HG02884 (cell line): ENCODE results near the gene ADGRL2.

Source experiments
- ATAC-seq: cut with Tn5 transposase; IDR thresholded peaks from one replicate; pipeline ENCODE4 v1.9.1; 2021; ENCODE audit warnings: mild to moderate bottlenecking, moderate library complexity; ENCODE audit not compliant: unreplicated experiment

ADGRL2 gene

DNA sequence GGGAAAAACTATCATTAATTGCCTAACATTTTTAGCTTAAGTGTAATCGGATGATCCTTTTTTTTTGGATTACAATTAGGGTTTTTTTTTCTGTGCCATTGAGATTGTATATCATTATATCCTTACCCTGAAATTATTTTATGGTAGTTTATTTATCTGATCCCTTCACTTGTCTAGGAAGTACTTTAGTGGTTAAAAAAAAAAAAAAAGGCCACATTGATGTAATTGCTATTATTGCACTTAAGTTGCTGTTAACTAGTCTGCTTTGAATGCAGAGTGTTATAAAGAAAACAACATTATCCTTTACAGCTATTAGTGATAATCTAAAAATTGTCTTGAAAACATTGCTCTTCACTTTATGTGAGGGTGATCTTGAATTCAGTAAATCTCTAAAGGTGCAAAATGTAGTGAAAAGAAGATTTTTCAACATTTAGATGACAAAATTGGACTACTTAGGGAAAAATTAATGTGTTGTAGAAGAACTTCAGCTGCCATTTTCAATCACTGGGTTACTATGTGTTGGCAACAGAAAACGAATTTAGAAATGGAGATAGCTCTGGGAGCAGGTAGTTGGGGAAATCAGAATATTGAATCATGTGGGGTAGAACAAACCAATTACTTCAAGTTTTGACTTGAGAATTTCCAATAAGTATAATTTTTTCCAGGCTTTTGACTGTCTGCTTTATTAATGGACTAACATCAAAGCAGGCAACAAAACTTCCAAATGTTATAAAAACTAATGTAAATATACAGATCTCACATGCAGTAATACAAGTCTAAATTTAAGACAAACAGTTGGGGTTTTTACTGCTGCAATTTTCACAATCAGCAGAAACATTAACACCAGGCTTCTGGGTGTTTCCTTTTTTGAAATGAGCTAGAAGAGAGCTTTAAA, 5.0 kb downstream of the ADGRL2 start:
- no peak for ATAC-seq

DNA sequence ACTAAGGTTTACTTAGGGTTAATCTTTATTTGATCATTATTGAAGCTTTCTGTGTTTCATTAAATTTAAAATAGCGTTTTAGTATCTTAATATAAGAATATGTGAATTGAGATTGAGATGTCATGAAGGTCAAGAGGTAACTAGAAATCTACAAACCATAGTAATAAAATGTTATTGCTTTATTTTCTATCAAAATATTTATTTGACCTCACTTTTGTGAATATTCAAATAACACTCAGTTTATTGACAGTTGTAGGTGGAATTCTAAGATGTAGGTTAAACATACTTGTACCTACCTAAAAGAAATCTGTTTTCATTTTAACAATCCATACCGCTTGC, 5.7 kb downstream of the ADGRL2 start:
- ATAC-seq: no peak

DNA sequence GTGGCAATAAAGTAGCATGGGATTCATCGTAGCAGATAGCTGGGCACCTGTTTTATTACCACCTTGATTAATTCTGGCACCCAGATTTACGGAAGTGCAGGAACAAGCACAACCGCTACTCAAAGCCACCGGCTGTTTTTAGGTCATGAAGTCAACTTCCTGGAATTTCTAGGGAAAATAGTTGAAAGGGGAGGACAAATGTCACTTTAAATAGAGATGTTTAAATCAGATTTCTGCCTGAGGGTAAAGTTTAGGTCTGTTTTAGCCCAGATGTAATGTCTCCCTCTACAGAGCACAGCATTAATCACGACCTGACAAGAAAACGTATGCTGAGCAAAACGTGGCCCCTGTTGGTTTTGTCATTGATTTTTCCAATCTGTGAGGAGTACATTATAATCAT, 8.0 kb downstream of the ADGRL2 start:
- no peak for ATAC-seq

DNA sequence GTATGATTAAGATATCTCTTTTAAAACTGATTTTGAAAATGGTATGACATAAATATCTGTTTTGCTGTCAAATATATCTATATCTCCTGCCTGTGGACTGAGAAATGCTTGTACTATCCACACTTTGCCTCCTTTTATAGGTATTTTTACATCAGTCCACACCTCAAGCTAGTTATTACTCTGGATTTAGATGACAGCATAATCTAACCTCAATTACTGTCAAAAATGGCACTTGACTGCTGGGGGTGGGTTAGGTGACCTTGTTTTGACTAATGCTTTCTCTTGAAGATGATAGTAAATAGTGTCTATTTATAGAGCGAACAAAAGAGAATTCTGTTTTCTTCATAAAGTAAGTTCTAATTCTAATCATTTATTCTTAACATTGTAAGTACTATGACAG, 9.1 kb downstream of the ADGRL2 start:
- no peak for ATAC-seq

DNA sequence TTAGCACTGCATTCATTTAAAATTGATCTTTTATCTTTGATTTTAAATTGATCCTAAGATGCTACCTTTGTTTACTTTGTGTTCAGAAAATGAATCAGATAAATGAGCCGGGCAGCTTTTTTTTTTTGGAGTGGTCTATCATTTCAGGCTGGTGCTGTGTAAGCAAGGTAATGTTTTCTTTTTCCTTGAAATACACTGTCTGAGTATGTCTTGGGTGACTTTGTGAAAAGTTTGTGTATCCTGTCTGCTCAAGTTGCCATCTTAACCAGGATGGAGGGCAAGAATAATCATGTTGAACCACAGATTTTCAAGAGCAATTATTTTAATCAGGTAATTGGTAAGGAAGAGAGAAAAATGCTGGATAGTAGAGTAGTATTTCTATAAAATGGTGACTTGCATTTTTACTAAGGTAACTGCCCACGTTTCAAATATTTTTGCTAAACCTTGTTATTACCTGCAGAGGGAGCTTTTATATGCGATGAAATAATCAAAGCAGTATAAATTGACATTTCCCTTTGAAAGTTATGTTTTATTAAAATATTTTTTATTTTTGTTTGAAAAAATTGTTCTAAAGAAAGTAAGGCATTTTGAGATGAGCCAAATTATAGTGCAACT, 11.1 kb downstream of the ADGRL2 start:
- no peak for ATAC-seq

DNA sequence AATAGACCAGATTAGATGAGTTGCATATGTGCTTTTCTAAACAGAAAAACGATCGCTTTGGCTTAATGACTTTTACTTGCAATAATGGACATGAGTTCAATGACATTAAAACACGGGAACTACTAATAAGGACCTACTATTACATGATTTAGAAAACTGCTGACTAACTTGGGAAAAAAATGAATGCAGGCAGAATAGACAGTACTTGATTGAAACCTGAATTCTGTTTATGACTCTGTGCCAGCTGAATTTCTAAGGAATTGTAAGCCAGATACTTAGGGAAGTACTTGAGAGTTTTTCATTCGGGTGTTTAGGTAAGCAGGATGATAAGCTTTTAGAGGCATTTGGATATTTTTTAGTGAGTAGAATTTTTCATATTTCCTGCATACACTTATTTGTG, 12.0 kb downstream of the ADGRL2 start:
- no peak for ATAC-seq

DNA sequence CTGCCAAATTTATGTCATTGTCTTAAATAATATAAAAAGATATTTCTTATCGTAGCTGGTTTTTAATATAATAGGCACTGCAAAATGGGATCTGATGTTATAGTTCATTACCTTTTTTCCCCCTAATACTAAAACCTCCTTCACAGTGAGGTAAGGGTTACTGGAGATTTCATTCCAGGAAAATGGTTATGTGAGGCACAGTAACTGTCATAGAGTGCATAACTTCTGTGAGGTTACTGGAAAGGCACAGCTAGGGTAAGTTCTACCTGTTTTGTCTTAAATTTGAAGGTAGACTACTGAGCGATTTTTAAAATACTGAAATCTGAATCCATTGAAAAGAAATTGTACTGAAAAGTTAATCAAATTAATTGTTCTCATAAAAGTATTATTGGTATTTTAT, 13.0 kb downstream of the ADGRL2 start:
- ATAC-seq: no peak

DNA sequence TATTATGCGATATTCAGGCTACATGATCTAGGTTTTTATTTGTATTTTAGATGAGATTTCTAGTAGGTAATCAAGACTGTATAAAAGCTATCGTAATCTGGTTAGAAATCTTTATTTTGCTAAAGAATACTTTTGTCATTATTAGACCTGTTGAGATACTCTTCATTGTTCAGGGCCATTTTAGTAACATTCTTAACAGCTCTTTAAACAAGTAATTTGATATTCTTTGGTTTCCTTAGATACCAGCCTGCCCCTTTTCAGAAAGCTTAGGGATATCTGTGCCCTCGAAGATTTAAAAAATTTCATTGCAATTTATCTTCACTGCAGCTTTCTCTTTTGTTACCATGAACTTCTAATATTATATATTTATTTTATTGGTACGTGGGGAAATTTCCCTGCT, 18.9 kb downstream of the ADGRL2 start:
- ATAC-seq: no peak

DNA sequence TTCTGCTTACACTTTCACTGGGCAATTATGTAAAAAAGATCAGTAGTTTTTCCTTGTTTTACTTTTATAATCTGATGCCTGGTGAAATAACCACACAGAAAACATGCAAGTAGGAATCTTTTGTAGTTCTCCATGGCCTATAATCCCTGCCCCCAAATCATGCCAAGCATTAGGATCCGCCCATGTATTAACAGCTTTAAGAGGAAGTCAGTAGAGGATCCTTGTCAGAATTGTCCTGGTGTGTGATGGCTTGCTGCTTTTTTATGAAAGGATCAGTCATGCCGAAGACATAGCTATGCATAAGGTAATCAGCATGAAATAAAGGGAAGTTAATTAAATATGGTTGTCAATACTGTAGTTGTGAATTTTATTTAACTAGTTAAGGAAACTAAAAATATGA, 20.0 kb downstream of the ADGRL2 start:
- no peak for ATAC-seq

DNA sequence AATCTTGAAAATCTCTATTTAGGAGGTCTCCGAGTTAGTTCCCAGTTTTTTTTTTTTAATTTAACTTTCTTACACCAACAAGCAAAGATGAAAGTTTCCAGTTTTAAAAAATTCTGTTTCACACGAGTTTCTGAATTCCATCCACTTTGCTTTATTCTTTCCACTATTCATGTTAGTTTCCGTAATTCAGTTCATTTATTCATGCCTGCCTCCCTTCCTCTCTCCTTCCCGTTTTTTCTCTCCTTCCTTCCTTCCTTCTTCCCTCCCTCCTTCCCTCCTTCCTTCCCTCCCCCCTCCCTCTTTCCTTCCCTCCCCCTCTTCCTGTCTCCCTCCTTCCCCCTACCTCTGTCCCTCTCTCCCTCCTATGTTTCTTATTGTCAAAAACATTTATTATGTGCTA, 22.3 kb downstream of the ADGRL2 start:
- ATAC-seq: no peak

DNA sequence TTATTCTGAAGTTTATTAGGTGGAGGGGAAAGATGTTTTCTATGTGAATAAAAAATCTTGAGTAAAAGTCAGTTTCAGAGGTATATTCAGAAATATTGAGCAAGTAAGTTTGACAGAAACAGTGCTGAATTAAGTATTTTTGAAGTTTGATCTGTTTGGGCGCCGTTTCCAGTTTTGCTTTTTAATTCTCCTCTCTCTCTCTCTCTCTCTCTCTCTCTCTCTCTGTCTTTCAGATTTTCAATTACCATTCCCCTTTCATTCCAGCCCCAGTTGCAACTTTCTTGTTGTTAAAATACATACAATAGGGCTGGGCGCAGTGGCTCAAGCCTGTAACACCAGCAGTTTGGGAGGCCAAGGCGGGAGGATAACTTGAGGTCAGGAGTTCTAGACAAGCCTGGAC, 24.0 kb downstream of the ADGRL2 start:
- no peak for ATAC-seq

DNA sequence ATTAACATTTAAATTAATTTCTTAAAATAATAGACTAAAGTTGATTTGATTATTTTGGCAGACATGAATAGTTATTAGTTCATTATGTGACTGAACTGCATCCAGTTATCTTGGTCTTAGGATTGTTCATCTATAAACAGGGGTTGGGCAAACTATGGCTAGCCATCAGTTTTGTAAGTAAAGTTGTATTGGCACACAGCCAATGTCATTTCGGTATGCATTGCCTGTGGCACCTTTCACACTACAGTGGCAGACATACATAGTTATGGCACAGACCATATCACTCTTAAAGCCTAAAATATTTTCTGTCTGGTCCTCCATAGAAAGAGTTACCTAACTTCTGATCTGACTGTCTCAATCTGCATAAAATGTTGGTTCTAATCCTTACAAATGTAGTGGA, 27.2 kb downstream of the ADGRL2 start:
- ATAC-seq: no peak

DNA sequence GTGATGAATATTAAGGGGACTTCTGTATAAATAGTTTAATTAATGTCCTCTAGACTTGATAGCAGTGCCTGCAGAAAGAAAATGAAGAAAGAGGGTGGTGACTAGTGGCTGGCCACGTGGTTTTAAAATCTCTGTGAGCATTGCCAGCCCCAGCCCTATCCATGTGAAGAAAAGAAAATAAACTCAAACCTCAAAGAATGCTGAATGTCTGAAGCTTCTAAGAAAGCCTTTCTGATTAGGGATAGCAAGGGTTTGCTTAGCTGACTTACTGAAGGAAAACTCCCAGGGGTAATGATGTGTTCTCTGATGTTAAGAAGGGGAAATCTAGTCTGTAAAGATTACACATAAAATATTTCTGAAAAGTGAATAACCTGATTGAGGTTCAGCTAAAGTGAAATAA, 31.8 kb downstream of the ADGRL2 start:
- no peak for ATAC-seq

DNA sequence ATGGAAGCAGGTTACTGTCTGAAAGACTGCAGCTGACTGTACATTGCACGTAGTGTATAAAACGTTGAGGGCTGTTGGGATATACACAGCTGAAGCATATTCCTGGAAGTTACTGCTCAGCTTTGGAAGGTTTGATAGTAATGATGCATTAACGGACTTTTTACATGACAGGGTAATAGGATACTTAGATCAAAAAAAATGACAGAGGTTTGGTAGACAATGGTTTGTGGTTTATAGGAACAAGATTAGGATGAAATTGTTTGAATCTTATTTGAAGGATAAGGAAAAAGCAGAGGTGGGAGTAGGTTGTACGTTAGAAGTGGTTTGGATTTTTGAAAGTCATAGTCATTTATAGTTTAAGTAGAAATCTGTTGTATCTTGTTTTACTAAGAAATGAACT, 33.0 kb downstream of the ADGRL2 start:
- ATAC-seq: no peak

DNA sequence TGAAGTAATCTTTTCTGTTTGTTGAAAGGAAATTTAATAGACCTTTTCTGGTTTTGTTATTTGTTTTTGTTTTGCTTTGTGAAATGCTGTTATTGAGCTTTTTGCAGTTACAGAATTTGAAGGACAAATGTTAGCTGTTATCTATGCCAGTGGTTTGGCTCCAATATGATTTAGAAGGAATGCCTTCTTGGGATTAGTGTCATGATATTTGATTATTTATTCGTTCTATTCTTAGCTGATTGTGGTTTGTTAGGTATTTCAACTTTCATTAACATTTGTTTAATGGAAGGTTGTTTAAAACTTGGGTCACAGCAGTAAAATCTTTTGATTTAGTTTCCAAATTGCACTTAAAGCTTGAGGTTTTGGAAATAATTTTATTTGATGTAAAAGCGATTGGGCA, 33.5 kb downstream of the ADGRL2 start:
- no peak for ATAC-seq

DNA sequence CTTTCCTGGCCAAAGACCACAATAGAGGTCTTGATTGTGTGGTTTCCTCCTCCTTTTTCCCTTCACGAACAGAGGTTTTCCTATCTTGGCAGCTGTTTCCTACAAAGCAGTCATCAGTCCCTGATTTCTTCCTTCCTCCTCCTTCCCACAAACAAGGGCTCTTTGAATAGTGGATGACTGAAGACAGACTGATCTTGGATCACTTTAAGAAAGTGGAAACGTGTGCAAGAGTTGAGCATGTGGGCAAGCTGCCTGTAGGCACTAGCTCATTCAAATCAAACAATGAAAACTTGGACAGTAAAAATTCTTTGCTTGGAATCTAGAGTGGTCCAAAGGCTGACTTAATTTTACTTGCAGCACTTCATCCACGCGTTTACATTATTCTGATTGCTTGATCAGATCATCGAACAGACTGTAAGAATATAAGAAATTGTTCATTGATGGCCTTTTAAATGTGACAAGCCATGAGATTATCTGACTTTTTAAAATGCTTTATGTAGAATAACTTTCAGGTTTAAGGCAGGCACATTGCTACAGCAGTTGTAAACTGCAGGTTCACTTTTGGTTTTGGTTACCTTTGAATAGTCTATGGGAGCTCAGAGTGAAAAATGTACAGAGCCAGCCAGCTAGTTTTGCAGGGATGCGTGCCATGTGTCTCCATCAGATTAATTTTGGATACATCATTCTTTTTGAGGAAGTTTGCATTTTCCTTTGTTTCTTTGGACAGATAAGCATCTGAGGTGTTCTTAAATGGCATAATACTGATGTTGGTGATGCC, 34.4 kb downstream of the ADGRL2 start:
- no peak for ATAC-seq

DNA sequence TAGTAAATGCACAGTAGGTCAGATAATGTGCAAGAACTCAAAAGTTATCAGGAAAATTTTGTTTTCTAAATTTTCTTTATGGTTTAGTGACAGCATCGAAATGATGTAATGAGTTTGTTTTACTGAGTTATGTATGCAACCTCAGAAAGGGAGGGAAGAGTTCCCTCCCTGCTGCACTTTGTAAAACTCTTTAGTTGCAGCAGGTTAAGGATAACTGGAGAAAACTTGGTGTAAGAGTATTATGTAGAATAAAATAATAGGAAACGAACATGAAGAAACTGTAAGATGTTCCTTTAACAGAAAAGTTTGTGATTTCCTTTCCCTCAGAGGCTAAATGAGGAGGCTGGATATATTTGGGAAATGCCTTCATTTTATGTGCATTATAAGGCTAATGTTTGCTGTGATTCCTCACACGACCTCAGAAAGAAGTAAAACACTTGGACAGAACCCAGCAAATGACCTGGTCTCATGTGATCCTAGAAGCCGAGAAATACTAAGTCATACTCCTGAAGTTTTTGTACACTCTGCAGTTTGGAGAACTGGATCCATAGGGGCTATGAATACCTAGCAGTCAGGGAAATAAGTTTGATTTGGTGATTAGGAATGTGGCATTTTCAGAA, 35.4 kb downstream of the ADGRL2 start:
- no peak for ATAC-seq

DNA sequence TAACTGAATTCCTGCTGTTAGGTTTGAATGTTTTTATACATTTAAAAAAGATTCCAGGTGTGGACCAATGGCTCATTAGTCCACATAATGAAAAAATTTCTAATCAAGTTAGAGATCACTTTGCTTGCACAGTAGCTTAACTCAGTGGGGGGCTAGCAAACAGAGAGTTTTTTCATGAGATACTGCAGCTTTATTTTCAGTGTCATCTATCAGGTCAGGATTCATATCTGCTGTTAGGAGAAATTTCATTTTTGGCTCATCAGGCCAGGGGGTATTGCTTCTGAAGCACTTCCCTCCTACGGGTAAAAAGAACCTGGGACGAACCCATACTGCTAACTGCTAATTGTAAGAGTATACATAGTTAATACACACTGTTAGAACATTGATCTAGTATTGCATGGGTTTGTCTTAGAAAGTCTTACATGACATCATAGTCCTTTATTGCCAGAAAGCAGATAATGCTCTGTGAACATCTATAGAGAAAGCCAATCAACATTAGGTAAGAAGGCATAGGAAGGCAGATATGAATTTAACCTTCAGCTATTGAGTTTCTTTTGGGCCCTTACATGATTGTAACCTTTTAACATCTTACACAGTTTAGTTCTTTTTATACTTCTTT, 38.0 kb downstream of the ADGRL2 start:
- no peak for ATAC-seq

DNA sequence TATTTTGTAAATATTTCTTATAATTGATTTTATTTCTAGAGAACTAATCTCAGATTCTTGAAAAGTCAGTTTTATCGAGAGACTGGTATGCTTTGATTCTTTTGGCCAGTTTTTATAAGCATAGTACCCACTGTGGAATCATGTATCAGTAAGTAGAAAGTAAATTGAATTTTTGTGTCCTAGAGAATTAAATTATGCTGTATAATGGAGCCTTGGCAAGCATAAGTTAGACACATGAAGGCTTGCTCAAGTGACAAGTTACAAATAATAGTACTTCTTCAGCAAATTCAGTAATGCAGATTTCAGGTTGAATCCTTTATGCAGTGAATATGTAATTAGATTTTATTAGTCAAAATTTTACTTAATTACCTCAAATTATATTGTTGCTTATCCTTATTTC, 40.1 kb downstream of the ADGRL2 start:
- ATAC-seq: no peak

DNA sequence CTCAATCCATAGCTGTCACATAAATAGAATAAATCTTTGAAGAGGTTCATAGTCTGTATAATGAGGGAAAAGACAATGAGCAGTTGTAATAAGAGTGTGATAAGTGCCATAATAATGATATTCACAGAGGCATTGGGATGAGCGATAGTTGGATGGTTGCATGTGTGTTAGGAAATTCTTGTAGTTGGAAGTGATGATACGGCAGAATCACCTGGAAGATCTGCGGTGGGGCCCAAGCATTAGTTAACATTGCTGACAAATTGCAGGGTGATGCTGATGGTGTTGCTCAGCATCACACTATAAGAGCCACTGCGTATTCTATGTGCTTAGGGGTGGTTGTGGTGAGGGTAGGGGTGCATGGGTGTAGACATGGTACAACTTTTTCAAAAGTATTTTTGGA, 41.1 kb downstream of the ADGRL2 start:
- no peak for ATAC-seq

DNA sequence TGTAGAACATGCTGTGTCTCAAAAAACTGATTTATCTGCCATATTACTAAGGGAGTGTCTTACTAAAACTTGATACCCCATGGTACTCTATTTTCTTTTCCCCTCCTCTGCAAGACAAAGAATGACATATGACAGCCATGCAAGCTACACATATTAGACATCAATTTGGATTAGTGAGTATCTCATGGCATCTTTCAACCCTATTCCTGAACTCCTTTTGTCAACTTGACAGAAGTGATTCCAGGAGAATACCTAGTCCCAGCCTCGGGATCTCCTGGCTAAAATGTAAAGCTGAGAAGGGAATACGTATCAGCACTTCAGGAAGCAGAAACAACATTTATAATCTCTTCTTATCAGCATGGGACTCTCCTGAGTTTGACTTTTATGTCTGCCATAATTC, 43.7 kb downstream of the ADGRL2 start:
- no peak for ATAC-seq
